AG04449 (cell line): ENCODE results near the gene PPM1N.

Experiments
- CTCF ChIA-PET: fragments of 350-600 bp; formaldehyde crosslinking; extraction: SDS; loops from one replicate; lab custom pipeline; 2021; ENCODE audit warnings: antibody characterized with exemption; lab: Yijun Ruan, JAX
- POLR2A ChIA-PET: fragments of 400-600, 350-600 bp; formaldehyde crosslinking; extraction: SDS; loops from one replicate; lab custom pipeline; 2020; ENCODE audit warnings: antibody characterized with exemption, inconsistent platforms; lab: Yijun Ruan, JAX
- DNase-seq: peaks from one replicate; pipeline ENCODE4 v3.0.0-alpha.2; 2010; ENCODE audit warnings: low read depth, low spot score
- H3K4me3 ChIP-seq: 2 replicates; pipeline ENCODE4 v1.5.1; 2011; ENCODE audit warnings: low read depth, mild to moderate bottlenecking, control low read depth, low read length
- TF ChIP-seq, protein P1 (sequence below): IDR thresholded peaks from one replicate; pipeline ENCODE4 v1.5.1; 2011; ENCODE audit warnings: mild to moderate bottlenecking, moderate library complexity, low read length, control low read depth, inconsistent platforms; ENCODE audit not compliant: insufficient read depth; ENCODE audit errors: missing control alignments

Gene PPM1N

DNA sequence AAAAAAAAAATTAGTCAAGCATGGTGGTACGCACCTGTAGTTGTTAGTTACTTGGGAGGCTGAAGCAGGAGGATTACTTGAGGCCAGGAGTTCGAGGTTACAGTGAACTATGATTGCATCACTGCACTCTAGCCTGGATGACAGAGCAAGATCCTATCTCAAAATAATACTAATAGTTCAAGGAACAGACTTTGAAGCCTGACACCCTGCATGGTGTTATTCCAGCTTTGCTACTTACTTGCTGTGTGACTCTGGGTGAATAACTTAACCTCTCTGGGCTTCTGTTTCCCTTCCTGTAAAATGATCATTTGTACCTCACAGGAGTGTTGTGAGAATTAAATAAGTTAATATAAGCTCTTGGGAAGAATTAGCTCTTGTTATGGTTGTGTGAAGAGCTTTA, 34.0 kb upstream of the PPM1N start:
- no peak for DNase-seq
- ChIA-PET CTCF (interaction anchor here (1.3 to 19.3 kb wide), 4 partner anchors 14 to 22 kb away, joined by 3 to 773 read pairs (median 12); no protein-coding TSS in a partner anchor), POLR2A (no interaction called here)
- no peak overlapping the region for H3K4me3 ChIP-seq
- TF ChIP-seq, protein P1, sequence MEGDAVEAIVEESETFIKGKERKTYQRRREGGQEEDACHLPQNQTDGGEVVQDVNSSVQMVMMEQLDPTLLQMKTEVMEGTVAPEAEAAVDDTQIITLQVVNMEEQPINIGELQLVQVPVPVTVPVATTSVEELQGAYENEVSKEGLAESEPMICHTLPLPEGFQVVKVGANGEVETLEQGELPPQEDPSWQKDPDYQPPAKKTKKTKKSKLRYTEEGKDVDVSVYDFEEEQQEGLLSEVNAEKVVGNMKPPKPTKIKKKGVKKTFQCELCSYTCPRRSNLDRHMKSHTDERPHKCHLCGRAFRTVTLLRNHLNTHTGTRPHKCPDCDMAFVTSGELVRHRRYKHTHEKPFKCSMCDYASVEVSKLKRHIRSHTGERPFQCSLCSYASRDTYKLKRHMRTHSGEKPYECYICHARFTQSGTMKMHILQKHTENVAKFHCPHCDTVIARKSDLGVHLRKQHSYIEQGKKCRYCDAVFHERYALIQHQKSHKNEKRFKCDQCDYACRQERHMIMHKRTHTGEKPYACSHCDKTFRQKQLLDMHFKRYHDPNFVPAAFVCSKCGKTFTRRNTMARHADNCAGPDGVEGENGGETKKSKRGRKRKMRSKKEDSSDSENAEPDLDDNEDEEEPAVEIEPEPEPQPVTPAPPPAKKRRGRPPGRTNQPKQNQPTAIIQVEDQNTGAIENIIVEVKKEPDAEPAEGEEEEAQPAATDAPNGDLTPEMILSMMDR: no peak

DNA sequence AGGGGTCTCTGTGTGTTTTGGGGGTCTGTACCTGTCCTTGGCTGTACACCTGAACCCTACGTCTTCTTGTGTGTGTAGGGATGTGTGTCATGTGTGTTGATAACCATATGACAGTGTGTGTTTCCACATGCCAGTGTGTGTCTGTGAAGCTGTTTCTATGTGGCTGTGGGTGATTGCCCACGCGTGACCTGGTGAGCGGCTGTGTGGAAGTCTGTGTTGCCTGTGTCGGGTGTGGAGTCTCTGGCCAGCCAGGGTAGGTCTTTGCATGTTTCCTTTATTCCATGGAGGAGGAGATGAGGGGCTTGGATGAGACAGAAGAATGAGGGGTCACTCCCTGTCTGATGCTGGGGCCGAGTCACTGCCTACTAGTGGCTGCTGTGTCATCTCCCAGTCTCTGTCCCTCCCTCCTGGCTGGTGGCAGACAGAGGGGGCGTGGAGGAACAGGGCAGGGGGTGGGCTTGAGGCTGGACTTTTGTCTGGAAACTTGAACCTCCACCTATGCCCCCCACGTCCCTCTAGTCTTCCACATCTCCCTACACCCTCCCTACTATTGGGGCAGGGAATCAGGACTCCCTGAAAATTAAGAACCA, 33.3 kb upstream of the PPM1N start:
- no peak for DNase-seq
- no peak overlapping the region for H3K4me3 ChIP-seq
- TF ChIP-seq, protein P1: no peak
- POLR2A ChIA-PET: no interaction called here
- CTCF ChIA-PET: interaction anchor here (1.3 to 19.3 kb wide), 4 partner anchors 14 to 23 kb away, joined by 3 to 773 read pairs (median 12); no protein-coding TSS in a partner anchor

DNA sequence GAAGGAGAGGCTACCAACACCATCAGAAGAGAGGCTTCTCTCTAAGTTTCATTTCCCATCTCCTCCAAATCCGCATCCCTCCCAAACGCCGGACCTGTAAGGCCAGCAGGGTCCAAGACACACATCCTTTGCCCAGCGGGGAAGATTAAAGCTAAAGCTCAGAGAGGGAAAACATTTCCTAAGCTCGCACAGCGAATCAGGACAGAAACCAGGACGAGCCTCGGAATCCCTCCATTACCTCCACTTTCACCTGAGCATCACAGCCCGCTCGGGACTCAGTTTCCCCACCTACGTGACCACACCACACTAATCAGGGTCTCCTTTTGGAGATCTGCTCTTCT, 31.2 kb upstream of the PPM1N start:
- ChIA-PET POLR2A (interaction anchor here (0.6 to 3.4 kb wide), 5 partner anchors 11 to 298 kb away, joined by 3 to 37 read pairs (median 7); no protein-coding TSS in a partner anchor), CTCF (interaction anchor here (1.4 to 19.3 kb wide), 7 partner anchors 9 to 25 kb away, joined by 3 to 773 read pairs (median 9); no protein-coding TSS in a partner anchor)
- H3K4me3 ChIP-seq: peak overlapping the region; percentile 74
- no peak for DNase-seq
- TF ChIP-seq, protein P1: no peak

DNA sequence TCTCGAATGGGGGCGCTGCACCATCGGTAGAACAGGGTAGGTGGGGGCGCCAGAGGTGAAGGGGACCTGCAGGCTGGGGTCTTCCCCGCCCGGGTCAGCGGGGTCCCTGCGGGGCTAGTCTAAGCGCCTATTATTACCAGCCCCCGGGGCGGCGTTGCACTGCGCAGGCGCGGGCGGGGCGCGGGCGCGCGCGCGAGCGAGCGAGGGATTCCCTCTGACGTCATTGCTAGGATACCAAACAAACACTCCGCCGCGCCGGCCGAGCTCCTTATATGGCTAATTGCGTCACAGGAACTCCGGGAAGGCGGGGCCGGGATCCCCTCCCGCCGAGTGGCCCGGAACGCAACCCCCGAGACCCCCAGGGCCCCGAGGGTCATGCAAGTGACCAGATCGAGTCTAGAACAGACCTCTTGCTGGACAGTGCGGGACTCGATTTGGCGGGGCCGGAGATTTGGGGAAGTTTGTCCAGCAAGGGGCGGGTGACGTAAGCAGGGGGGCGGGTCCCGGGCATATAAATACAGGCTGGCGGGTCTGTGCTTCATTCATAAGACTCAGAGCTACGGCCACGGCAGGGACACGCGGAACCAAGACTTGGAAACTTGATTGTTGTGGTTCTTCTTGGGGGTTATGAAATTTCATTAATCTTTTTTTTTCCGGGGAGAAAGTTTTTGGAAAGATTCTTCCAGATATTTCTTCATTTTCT, 30.6 kb upstream of the PPM1N start, which contains the start of gene FOSB:
TSS of gene FOSB (plus strand) at position 541 of the 703 bp plus-strand sequence. CDS start 591 bp downstream, outside the sequence.
- no peak for DNase-seq
- H3K4me3 ChIP-seq: peak within 1 kb of the TSS; percentile 95
- TF ChIP-seq, protein P1: no peak
- POLR2A ChIA-PET: interaction anchor here (0.9 to 3.4 kb wide), 6 partner anchors 9 to 37 kb away, joined by 3 to 37 read pairs (median 6); no protein-coding TSS in a partner anchor
- CTCF ChIA-PET: interaction anchor here (1.4 to 19.3 kb wide), 8 partner anchors 8 to 39 kb away, joined by 3 to 773 read pairs (median 8); no protein-coding TSS in a partner anchor

DNA sequence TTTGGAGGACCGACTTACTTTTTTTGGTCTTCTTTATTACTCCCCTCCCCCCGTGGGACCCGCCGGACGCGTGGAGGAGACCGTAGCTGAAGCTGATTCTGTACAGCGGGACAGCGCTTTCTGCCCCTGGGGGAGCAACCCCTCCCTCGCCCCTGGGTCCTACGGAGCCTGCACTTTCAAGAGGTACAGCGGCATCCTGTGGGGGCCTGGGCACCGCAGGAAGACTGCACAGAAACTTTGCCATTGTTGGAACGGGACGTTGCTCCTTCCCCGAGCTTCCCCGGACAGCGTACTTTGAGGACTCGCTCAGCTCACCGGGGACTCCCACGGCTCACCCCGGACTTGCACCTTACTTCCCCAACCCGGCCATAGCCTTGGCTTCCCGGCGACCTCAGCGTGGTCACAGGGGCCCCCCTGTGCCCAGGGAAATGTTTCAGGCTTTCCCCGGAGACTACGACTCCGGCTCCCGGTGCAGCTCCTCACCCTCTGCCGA, 30.0 kb upstream of the PPM1N start:
- ChIA-PET POLR2A (interaction anchor here (1.0 to 3.4 kb wide), 5 partner anchors 9 to 37 kb away, joined by 3 to 37 read pairs (median 7); no protein-coding TSS in a partner anchor), CTCF (interaction anchor here (1.4 to 19.3 kb wide), 9 partner anchors 7 to 40 kb away, joined by 3 to 773 read pairs (median 9); no protein-coding TSS in a partner anchor)
- peak overlapping the region; percentile 95 for H3K4me3 ChIP-seq
- DNase-seq: no peak
- TF ChIP-seq, protein P1: peak; percentile 12
